ENCODE measurements around the gene SCCPDH. TPM values are rescaled to one million over a fixed set of nuclear protein-coding genes. Genes with fewer than 3 reads are reported as not detected.

The SCCPDH gene
- total and polyA plus RNA-seq, 9 of the 15 experiments (the other 6 are each of a cell fraction or from before 2014, with no cell fraction given), result 7.0 to 61.9 (median 38.3) TPM

DNA sequence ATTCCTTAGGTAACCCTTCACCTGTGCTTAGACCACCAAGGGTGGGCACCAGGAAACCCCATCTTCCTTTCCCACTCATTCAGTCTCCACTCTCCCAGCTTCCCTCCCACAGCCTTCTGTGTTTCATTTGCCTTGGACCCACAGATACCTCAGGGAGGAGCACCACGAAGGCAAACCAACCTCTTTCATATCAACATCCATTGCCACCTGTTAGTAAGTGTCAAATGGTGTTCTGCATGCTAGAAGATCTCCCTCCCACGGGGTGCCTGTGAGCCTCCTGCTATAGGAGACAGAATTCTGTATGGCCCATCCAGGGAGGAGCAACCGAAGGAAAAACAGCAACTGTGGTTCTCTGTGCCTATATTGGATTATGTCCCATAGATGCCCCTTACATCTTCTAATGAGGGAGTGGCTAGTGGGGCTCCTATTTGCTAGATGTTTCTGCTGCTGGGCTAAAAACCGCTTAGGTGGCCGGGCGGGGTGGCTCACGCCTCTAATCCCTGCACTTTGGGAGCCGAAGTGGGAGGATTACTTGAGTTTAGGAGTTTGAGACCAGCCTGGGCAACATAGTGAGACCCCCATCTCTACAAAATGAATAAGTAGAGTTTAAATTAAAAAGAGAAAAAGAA is 25.6 kb upstream of the SCCPDH start (continued):
- TF ChIP-seq EWSR1 (IDR thresholded peaks at IDR 0.05; ENCODE audit: borderline replicate concordance, low read depth, partially characterized antibody) (no peak), ZNF561 (CRISPR knock-in tag; conservative IDR thresholded peaks at IDR 0.05) (no peak), RBM14 (IDR thresholded peaks at IDR 0.05; ENCODE audit: borderline replicate concordance, insufficient read depth, low read depth, low read length) (no peak), ID3 (CRISPR knock-in tag; IDR thresholded peaks at IDR 0.05) (no peak), ID3 (tag; IDR thresholded peaks at IDR 0.05) (0 out of 2 replicates have a peak, but pooled peaks have one; percentile 18), MECOM (CRISPR knock-in tag; IDR thresholded peaks at IDR 0.05) (no peak), PREB (CRISPR knock-in tag; IDR thresholded peaks at IDR 0.05) (no peak), TEAD2 (tag; IDR thresholded peaks at IDR 0.05) (no peak), ZBTB1 (CRISPR knock-in tag; IDR thresholded peaks at IDR 0.05; ENCODE audit: borderline replicate concordance, low read depth) (0 out of 2 replicates have a peak, but pooled peaks have one; percentile 44), SMAD3 (CRISPR knock-in tag; conservative IDR thresholded peaks at IDR 0.05) (no peak), DNMT1 (IDR thresholded peaks at IDR 0.05) (no peak), ZFP36 (IDR thresholded peaks at IDR 0.05; ENCODE audit: low read depth, low read length, partially characterized antibody) (no peak)
- TF ChIP-seq, protein P1, sequence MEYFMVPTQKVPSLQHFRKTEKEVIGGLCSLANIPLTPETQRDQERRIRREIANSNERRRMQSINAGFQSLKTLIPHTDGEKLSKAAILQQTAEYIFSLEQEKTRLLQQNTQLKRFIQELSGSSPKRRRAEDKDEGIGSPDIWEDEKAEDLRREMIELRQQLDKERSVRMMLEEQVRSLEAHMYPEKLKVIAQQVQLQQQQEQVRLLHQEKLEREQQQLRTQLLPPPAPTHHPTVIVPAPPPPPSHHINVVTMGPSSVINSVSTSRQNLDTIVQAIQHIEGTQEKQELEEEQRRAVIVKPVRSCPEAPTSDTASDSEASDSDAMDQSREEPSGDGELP (CRISPR knock-in tag; IDR thresholded peaks at IDR 0.05; ENCODE audit: borderline replicate concordance), result 0 out of 2 replicates have a peak, but pooled peaks have one; percentile 19
